Vagina (tissue), 2 donors: ENCODE results near the gene LMO1.

Experiments
- POLR2A ChIP-seq, 2 donors: fragments of 450-650 bp; IDR thresholded peaks; one replicate each; pipeline ENCODE4 v1.6.1; 2017; ENCODE audit warnings: antibody characterized with exemption in 2 of 2, mild to moderate bottlenecking in 2 of 2, moderate library complexity in 2 of 2
- POLR2AphosphoS5 ChIP-seq, 2 donors: sonication (generic); formaldehyde crosslinking; IDR thresholded peaks; one replicate each; pipeline ENCODE4 v1.9.0; 2017; ENCODE audit warnings: antibody characterized with exemption in 2 of 2, mild to moderate bottlenecking in 2 of 2, low read depth in 1 of 2; ENCODE audit not compliant: insufficient read depth in 1 of 2

DNA sequence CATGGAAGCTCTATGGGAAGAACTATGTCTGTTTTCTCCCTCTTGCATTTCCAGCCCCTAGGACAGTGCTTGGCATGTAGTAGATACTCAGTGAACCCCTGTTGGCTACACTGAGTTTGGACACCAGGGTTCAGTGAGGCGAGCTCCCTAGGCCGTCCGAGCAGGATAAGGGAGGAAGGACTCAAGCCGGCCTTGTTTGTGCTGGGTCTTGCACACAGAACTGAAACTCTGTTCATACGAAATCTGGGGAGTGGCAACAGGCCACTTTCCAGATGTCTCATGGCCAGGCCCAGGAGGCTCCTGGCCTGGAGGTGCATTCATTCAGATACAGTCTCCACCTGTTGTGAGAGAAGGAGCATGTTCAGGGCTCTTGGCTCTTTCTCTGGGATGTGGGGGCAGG lies 23.6 kb upstream of the LMO1 start:
- TF ChIP-seq POLR2A (IDR thresholded peaks at IDR 0.05) (no peak), POLR2AphosphoS5 (IDR thresholded peaks at IDR 0.05; ENCODE audit: insufficient read depth in 1 of 2, low read depth in 1 of 2) (no peak)
